Uterus (tissue), 2 donors: Measurements from ENCODE around the gene GAD1.

Source experiments
- POLR2A ChIP-seq, 2 donors: fragments of 450-650 bp; IDR thresholded peaks; one replicate each; pipeline ENCODE4 v1.6.1; 2016; ENCODE audit warnings: antibody characterized with exemption in 2 of 2, mild to moderate bottlenecking in 1 of 2, moderate library complexity in 1 of 2
- TF ChIP-seq, protein P1 (sequence below), 4 experiments: fragments of 200-600 bp in 2 of 4; fragments of 450-650 bp in 2 of 4; sonication (generic) in 2 of 4; IDR thresholded peaks; one replicate each; pipeline ENCODE4 v1.5.1; 2016 to 2019; ENCODE audit warnings: antibody characterized with exemption in 4 of 4, mild to moderate bottlenecking in 2 of 4, moderate library complexity in 1 of 4

GRCh38 chr2:170815311-170815710, 1.4 kb upstream of the GAD1 start:
- TF ChIP-seq, protein P1, sequence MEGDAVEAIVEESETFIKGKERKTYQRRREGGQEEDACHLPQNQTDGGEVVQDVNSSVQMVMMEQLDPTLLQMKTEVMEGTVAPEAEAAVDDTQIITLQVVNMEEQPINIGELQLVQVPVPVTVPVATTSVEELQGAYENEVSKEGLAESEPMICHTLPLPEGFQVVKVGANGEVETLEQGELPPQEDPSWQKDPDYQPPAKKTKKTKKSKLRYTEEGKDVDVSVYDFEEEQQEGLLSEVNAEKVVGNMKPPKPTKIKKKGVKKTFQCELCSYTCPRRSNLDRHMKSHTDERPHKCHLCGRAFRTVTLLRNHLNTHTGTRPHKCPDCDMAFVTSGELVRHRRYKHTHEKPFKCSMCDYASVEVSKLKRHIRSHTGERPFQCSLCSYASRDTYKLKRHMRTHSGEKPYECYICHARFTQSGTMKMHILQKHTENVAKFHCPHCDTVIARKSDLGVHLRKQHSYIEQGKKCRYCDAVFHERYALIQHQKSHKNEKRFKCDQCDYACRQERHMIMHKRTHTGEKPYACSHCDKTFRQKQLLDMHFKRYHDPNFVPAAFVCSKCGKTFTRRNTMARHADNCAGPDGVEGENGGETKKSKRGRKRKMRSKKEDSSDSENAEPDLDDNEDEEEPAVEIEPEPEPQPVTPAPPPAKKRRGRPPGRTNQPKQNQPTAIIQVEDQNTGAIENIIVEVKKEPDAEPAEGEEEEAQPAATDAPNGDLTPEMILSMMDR (IDR thresholded peaks at IDR 0.05), result no peak
- TF ChIP-seq POLR2A (IDR thresholded peaks at IDR 0.05), result no peak
